ENCODE data around the gene CDO1. TPM values are rescaled to one million over a fixed set of nuclear protein-coding genes. Genes with fewer than 3 reads are reported as not detected.

Gene CDO1
- total and polyA plus RNA-seq, 2 of the 8 experiments (the other 6 are each of a cell fraction or from before 2014, with no cell fraction given) = 26.1 to 29.5 TPM

DNA sequence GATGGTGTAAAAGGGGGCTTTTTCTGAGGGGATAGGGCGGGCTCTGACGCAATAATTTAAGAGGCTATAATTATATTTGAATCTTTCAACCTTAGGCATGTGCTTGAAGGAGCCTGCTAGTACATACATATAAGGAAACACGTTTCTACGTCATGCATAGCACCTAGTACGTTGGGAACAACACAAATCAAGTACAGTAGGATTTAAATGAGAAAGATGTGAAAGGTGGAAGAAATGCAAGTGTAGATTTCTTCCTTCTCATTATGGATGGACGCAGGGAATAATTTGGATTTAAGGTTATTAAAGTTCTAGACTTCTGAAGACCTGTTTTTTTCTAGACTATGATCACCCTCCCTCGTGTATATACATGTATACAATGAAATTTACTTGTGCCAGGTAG, 927 bp upstream of the CDO1 start:
- Histone ChIP-seq H3K14ac (ENCODE audit: insufficient read length) (no peak overlapping the region), H3K23ac (ENCODE audit: insufficient read length) (no peak overlapping the region), H2BK15ac (ENCODE audit: low read length) (no peak overlapping the region), H3K4me2 (ENCODE audit: insufficient read depth in 1 of 2, low read depth in 2 of 2, low read length in 2 of 2) (peak overlapping the region in 1 of 2 experiments; percentile 78; a peak in 1 of 4 replicates), H2BK12ac (ENCODE audit: low read depth, low read length) (no peak overlapping the region), H3K23me2 (ENCODE audit: low read depth, low read length) (peaks cover 11% of the 10 kb centered on the region), H2BK5ac (ENCODE audit: low read depth, low read length) (no peak overlapping the region), H3K4me1 (replicated peaks in 1 of 4; ENCODE audit: control insufficient read depth in 3 of 4, insufficient read depth in 4 of 4, low read length in 3 of 4) (peaks cover 0 to 5% (median 1%) of the 10 kb centered on the region in 4 experiments; a peak in 5 of 7 replicates), H3K36me3 (ENCODE audit: control insufficient read depth in 2 of 4, insufficient read depth in 4 of 4, low read length in 3 of 4) (0 out of 8 replicates have a peak, but pooled peaks cover 0 to 3% (median 0%) of the 10 kb centered on the region in 4 experiments), H3K79me1 (ENCODE audit: low read depth, low read length) (no peaks in the 10 kb centered on the region; the same call in 1 of the 2 replicates), H3K27ac (ENCODE audit: low read depth, low read length) (no peak overlapping the region), H3K4ac (replicated peaks; ENCODE audit: insufficient read length, low read depth, low read length) (no peak overlapping the region), H4K5ac (ENCODE audit: insufficient read length, low read depth, low read length) (no peak overlapping the region), H3K9me3 (ENCODE audit: insufficient read depth in 2 of 2, low read depth in 1 of 2, low read length in 1 of 2) (no peaks in the 10 kb centered on the region), H4K8ac (ENCODE audit: extremely low read depth, insufficient read depth, low read length) (no peak overlapping the region), H4K20me1 (replicated peaks in 1 of 2; ENCODE audit: control insufficient read depth in 1 of 2, insufficient read depth in 2 of 2, low read length in 2 of 2) (peaks cover 0 to 3% of the 10 kb centered on the region in 2 experiments), H2BK120ac (replicated peaks; ENCODE audit: low read depth, low read length) (no peak overlapping the region), H3K9ac (replicated peaks in 1 of 4; ENCODE audit: extremely low read depth in 1 of 4, low read depth in 3 of 4, low read length in 3 of 4) (no peak overlapping the region), H4K91ac (replicated peaks; ENCODE audit: insufficient read length, low read length) (no peak overlapping the region), H2AFZ (ENCODE audit: low read length) (no peak overlapping the region), H3K79me2 (ENCODE audit: control insufficient read depth in 1 of 2, insufficient read depth in 2 of 2, low read length in 2 of 2) (peaks cover 0 to 3% of the 10 kb centered on the region in 2 experiments; a peak in 1 of 4 replicates), H2AK5ac (ENCODE audit: low read depth, low read length) (no peak overlapping the region), H3K18ac (ENCODE audit: extremely low read depth, low read length) (no peak overlapping the region), H3K56ac (replicated peaks; ENCODE audit: insufficient read length, low read depth, low read length) (no peak overlapping the region), H3K27me3 (replicated peaks in 1 of 4; ENCODE audit: control insufficient read depth in 3 of 4, extremely low read depth in 1 of 4, insufficient read depth in 3 of 4, low read length in 3 of 4) (peaks cover 0 to 22% (median 12%) of the 10 kb centered on the region in 4 experiments; a peak in 6 of 7 replicates), H3K4me3 (ENCODE audit: extremely low read depth in 1 of 4, insufficient read depth in 2 of 4, low read depth in 3 of 4, low read length in 4 of 4) (peak overlapping the region in 1 of 4 experiments; percentile 72; a peak in 1 of 8 replicates), H2BK20ac (ENCODE audit: low read length) (no peak overlapping the region)
- WGBS, 2 experiments (ENCODE audit: extremely low coverage in 1 of 2, insufficient coverage in 1 of 2, insufficient read length in 1 of 2, insufficient replicate concordance in 2 of 2, low coverage in 1 of 2, low lambda C conversion rate in 2 of 2, missing lambda C conversion rate in 1 of 2) = 88% methylated on average over 7 of the region's 7 CpGs; no CpG with 5 or more reads in 1 of the 2 experiments
- FAIRE-seq (no peak), DNase-seq (ENCODE audit: low read depth in 1 of 2, low spot score in 2 of 2) (no peak)
- ChIA-PET POLR2A (ENCODE audit: partially characterized antibody) (interaction anchor here (1.8 kb wide), 1 partner anchor 193 kb away, joined by 10 read pairs; no protein-coding TSS in a partner anchor), CTCF (ENCODE audit: partially characterized antibody) (interaction anchor here (1.3 kb wide), 1 partner anchor 9 kb away, joined by 4 read pairs; no protein-coding TSS in a partner anchor)
- TF ChIP-seq CBX8 (IDR thresholded peaks at IDR 0.05; ENCODE audit: borderline replicate concordance, low read depth, low read length) (no peak), GABPA (IDR thresholded peaks at IDR 0.05; ENCODE audit: borderline replicate concordance, insufficient read depth, low read length) (no peak), TCF12 (IDR thresholded peaks at IDR 0.05; ENCODE audit: low read depth, low read length) (no peak), FOSL1 (IDR thresholded peaks at IDR 0.05; ENCODE audit: insufficient read depth, low read depth, low read length) (no peak)
